H9 (cell line): ENCODE results near the gene ATF6. TPM values are rescaled to one million over a fixed set of nuclear protein-coding genes. Genes with fewer than 3 reads are reported as not detected.

Experiments used
- DNase-seq: peaks from one replicate; pipeline ENCODE4 v3.0.0-alpha.2; 2017
- H2AFZ ChIP-seq: one replicate; pipeline ENCODE4 v1.6.1; 2013; ENCODE audit warnings: mild to moderate bottlenecking, low read length, control low read depth, moderate library complexity
- H2AK5ac ChIP-seq: 2 replicates; pipeline ENCODE4 v1.6.1; 2013; ENCODE audit warnings: low read length, control low read depth, mixed read lengths; ENCODE audit not compliant: insufficient read length
- H2BK120ac ChIP-seq: one replicate; pipeline ENCODE4 v1.6.1; 2013; ENCODE audit warnings: low read depth, mild to moderate bottlenecking, low read length, control low read depth, inconsistent platforms; ENCODE audit not compliant: poor library complexity, severe bottlenecking
- H2BK12ac ChIP-seq: 2 replicates; pipeline ENCODE4 v1.6.1; 2013; ENCODE audit warnings: low read length, control low read depth, mixed read lengths, low read depth; ENCODE audit not compliant: insufficient read length
- H2BK15ac ChIP-seq: 2 replicates; pipeline ENCODE4 v1.6.1; 2013; ENCODE audit warnings: low read depth, low read length, control low read depth
- H2BK20ac ChIP-seq: one replicate; pipeline ENCODE4 v1.6.1; 2013; ENCODE audit warnings: low read depth, mild to moderate bottlenecking, low read length, control low read depth, inconsistent platforms; ENCODE audit not compliant: poor library complexity, severe bottlenecking
- H2BK5ac ChIP-seq: 2 replicates; pipeline ENCODE4 v1.6.1; 2013; ENCODE audit warnings: low read length, control low read depth, mixed read lengths; ENCODE audit not compliant: insufficient read length
- H3K14ac ChIP-seq: 2 replicates; pipeline ENCODE4 v1.6.1; 2013; ENCODE audit warnings: low read length, control low read depth; ENCODE audit not compliant: insufficient read depth
- H3K18ac ChIP-seq: 2 replicates; pipeline ENCODE4 v1.6.1; 2013; ENCODE audit warnings: low read depth, mild to moderate bottlenecking, mixed read lengths, low read length, control low read depth; ENCODE audit not compliant: insufficient read length
- H3K23ac ChIP-seq: 2 replicates; pipeline ENCODE4 v1.6.1; 2013; ENCODE audit warnings: low read length, control low read depth, mixed read lengths, low read depth; ENCODE audit not compliant: insufficient read length
- H3K23me2 ChIP-seq: 2 replicates; pipeline ENCODE4 v1.6.1; 2013; ENCODE audit warnings: low read depth, mild to moderate bottlenecking, mixed read lengths, low read length, control low read depth; ENCODE audit not compliant: insufficient read length, poor library complexity, severe bottlenecking
- H3K27ac ChIP-seq: 2 replicates; pipeline ENCODE4 v1.5.1; 2013; ENCODE audit warnings: low read length, control low read depth, mixed read lengths, low read depth; ENCODE audit not compliant: insufficient read length
- H3K27me3 ChIP-seq: 2 replicates; pipeline ENCODE4 v1.6.1; 2013; ENCODE audit warnings: low read length, control low read depth, inconsistent platforms; ENCODE audit not compliant: insufficient read depth
- H3K4ac ChIP-seq: 2 replicates; pipeline ENCODE4 v1.6.1; 2013; ENCODE audit warnings: low read depth, mild to moderate bottlenecking, control low read depth, inconsistent platforms, low read length, moderate library complexity
- H3K4me1 ChIP-seq: 2 replicates; pipeline ENCODE4 v1.6.1; 2013; ENCODE audit warnings: low read length, control low read depth, inconsistent platforms; ENCODE audit not compliant: insufficient read depth
- H3K4me2 ChIP-seq: 2 replicates; pipeline ENCODE4 v1.6.1; 2013; ENCODE audit warnings: low read length, control low read depth, mixed read lengths; ENCODE audit not compliant: insufficient read length, insufficient read depth
- H3K56ac ChIP-seq: 2 replicates; pipeline ENCODE4 v1.6.1; 2013; ENCODE audit warnings: low read depth, mild to moderate bottlenecking, mixed read lengths, low read length, control low read depth; ENCODE audit not compliant: insufficient read length
- H3K79me1 ChIP-seq: 2 replicates; pipeline ENCODE4 v1.6.1; 2013; ENCODE audit warnings: low read depth, mild to moderate bottlenecking, moderate library complexity, low read length, control low read depth, inconsistent platforms; ENCODE audit not compliant: insufficient read depth, poor library complexity, severe bottlenecking
- H3K79me2 ChIP-seq: 2 replicates; pipeline ENCODE4 v1.6.1; 2013; ENCODE audit warnings: low read length, control low read depth, inconsistent platforms; ENCODE audit not compliant: insufficient read depth
- H3K9ac ChIP-seq: 2 replicates; pipeline ENCODE4 v1.6.1; 2013; ENCODE audit warnings: low read length, control low read depth, mixed read lengths; ENCODE audit not compliant: insufficient read length; ENCODE audit errors: extremely low read depth
- H3K9me3 ChIP-seq: one replicate; pipeline ENCODE4 v1.6.1; 2013; ENCODE audit warnings: low read depth, low read length, inconsistent platforms; ENCODE audit not compliant: control insufficient read depth
- H3T11ph ChIP-seq: one replicate; pipeline ENCODE4 v1.6.1; 2013; ENCODE audit warnings: mild to moderate bottlenecking, low read length, control low read depth, inconsistent platforms
- H4K20me1 ChIP-seq: one replicate; pipeline ENCODE4 v1.6.1; 2013; ENCODE audit not compliant: control insufficient read depth, insufficient read length, insufficient read depth
- H4K5ac ChIP-seq: 2 replicates; pipeline ENCODE4 v1.6.1; 2013; ENCODE audit warnings: low read depth, mild to moderate bottlenecking, mixed read lengths, low read length, control low read depth; ENCODE audit not compliant: insufficient read length
- H4K8ac ChIP-seq: replicated peaks from 2 replicates; pipeline ENCODE4 v1.6.1; 2013; ENCODE audit warnings: low read length, control low read depth, mixed read lengths, low read depth; ENCODE audit not compliant: insufficient read length
- H4K91ac ChIP-seq: 2 replicates; pipeline ENCODE4 v1.6.1; 2013; ENCODE audit warnings: low read depth, mild to moderate bottlenecking, moderate library complexity, mixed read lengths, low read length, control low read depth; ENCODE audit not compliant: insufficient read length
- H3K27ac Mint-ChIP-seq, 3 experiments: 2 replicates in 2 of 3; 3 replicates in 1 of 3; pipeline ENCODE4 v1.8.0; 2020 to 2021; ENCODE audit warnings: mixed read lengths in 3 of 3, mild to moderate bottlenecking in 1 of 3, moderate library complexity in 1 of 3
- H3K27me3 Mint-ChIP-seq: 2 replicates; pipeline ENCODE4 v1.8.0; 2021; ENCODE audit warnings: low read depth, mild to moderate bottlenecking, moderate library complexity, mixed read lengths
- H3K36me3 Mint-ChIP-seq, 3 experiments: 2 replicates in 2 of 3; 3 replicates in 1 of 3; pipeline ENCODE4 v1.8.0; 2020 to 2021; ENCODE audit warnings: low read depth in 3 of 3, mixed read lengths in 3 of 3; ENCODE audit not compliant: insufficient read depth in 1 of 3
- H3K4me1 Mint-ChIP-seq, 2 experiments: 2 replicates each; pipeline ENCODE4 v1.8.0; 2020; ENCODE audit warnings: mixed read lengths in 2 of 2
- H3K4me3 Mint-ChIP-seq, 2 experiments: 2 replicates in 1 of 2; 3 replicates in 1 of 2; pipeline ENCODE4 v1.8.0; 2020 to 2021; ENCODE audit warnings: mild to moderate bottlenecking in 2 of 2, mixed read lengths in 2 of 2, moderate library complexity in 1 of 2
- H3K9me3 Mint-ChIP-seq, 2 experiments: 2 replicates in 1 of 2; 3 replicates in 1 of 2; pipeline ENCODE4 v1.8.0; 2020; ENCODE audit warnings: mild to moderate bottlenecking in 2 of 2, mixed read lengths in 2 of 2, moderate library complexity in 1 of 2
- CTCF ChIP-seq: fragments of 200-600 bp; sonication (generic); conservative IDR thresholded peaks from 3 replicates; pipeline ENCODE4 v1.8.0; 2021; ENCODE audit warnings: antibody characterized with exemption, mild to moderate bottlenecking
- WGBS: extraction: QIAGEN DNeasy Blood & Tissue Kit; methylation state at CpG from one replicate; pipeline ENCODE4 v1.1.7; 2013; ENCODE audit warnings: missing lambda C conversion rate, low lambda C conversion rate, mixed read lengths; ENCODE audit not compliant: insufficient read length; ENCODE audit errors: extremely low coverage; 5-methylcytosine and 5-hydroxymethylcytosine counted together
- total RNA-seq: library from RNA; stranded (reverse); gene quantifications from 2 replicates; pipeline ENCODE4 v1.2.1, GENCODE V29; 2021

The ATF6 gene
- total RNA-seq, 1 experiment from 2014 or later: 11.2 TPM

DNA sequence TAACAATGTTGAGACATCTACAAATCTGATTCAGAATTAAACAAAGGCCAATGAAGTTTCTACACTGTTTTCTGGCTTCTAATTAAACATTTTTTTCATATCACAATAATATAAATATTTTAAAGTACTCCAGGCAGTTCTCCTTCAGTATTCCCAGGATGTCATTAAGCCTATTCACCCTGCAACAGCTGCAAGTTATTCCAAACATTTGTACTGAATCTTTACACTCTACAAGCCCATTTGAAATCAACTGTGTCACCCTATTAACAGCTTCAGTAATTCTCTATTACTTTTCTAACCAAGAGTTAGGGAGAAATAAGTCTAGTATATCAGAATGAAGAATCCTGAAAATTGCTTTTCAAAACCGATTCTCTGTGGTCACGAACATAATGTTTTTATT is 133.0 kb downstream of the ATF6 start:
- no peak overlapping the region for H2BK15ac ChIP-seq
- no peaks in the 10 kb centered on the region for H3K27me3 Mint-ChIP-seq
- no peak overlapping the region for H4K5ac ChIP-seq
- no peak overlapping the region for H3K4me3 Mint-ChIP-seq
- H2BK120ac ChIP-seq: no peak overlapping the region
- H3K27ac ChIP-seq: no peak overlapping the region
- H2AK5ac ChIP-seq: no peak overlapping the region
- H3K9me3 ChIP-seq: no peaks in the 10 kb centered on the region
- no peak for TF ChIP-seq CTCF
- no peak overlapping the region for H3K27ac Mint-ChIP-seq
- no peak overlapping the region for H3K4ac ChIP-seq
- H3K23me2 ChIP-seq: no peaks in the 10 kb centered on the region
- H3K4me1 ChIP-seq: peaks cover 3% of the 10 kb centered on the region; the same call in 1 of the 2 replicates
- H3K36me3 Mint-ChIP-seq: no peaks in the 10 kb centered on the region
- no peak overlapping the region for H3T11ph ChIP-seq
- H3K14ac ChIP-seq: no peak overlapping the region
- H2BK5ac ChIP-seq: no peak overlapping the region
- no peaks in the 10 kb centered on the region for H3K79me1 ChIP-seq
- no peaks in the 10 kb centered on the region for H3K9me3 Mint-ChIP-seq
- no peak overlapping the region for H4K91ac ChIP-seq
- no peaks in the 10 kb centered on the region for H4K20me1 ChIP-seq
- no peak overlapping the region for H3K4me2 ChIP-seq
- no peak for DNase-seq
- no peak overlapping the region for H3K23ac ChIP-seq
- H3K9ac ChIP-seq: no peak overlapping the region
- H2BK20ac ChIP-seq: no peak overlapping the region
- WGBS: no CpG with 5 or more reads among the region's 2 CpGs
- H2AFZ ChIP-seq: no peak overlapping the region
- H3K79me2 ChIP-seq: no peaks in the 10 kb centered on the region
- H3K4me1 Mint-ChIP-seq: peaks cover 5 to 8% of the 10 kb centered on the region in 2 experiments
- H3K18ac ChIP-seq: no peak overlapping the region
- no peak overlapping the region for H4K8ac ChIP-seq
- no peak overlapping the region for H3K56ac ChIP-seq
- H3K27me3 ChIP-seq: no peaks in the 10 kb centered on the region
- no peak overlapping the region for H2BK12ac ChIP-seq
